Stimulated activated memory B cell treated with anti-CD40 and anti-IgM and Interleukin-4, amounts not matched to agents 10 μg/mL and 1 μg/mL and 100 μg/mL, for 72 hours (primary cell): ENCODE data around the gene HIF1A.
"Not testable (repeated sequence)": the region's sequence is repeated elsewhere in the genome, so short reads cannot be mapped to it uniquely, and the experiment has no call there.

Source experiments
- ATAC-seq: fragments of 150-1000 bp; cut with Tn5 transposase; 2 replicates; pipeline ENCODE4 v1.10.0; 2021
- H3K27ac Mint-ChIP-seq: one replicate; pipeline ENCODE4 v1.8.0; 2022; ENCODE audit warnings: mild to moderate bottlenecking, mixed read lengths
- H3K27me3 Mint-ChIP-seq: one replicate; pipeline ENCODE4 v1.8.0; 2022; ENCODE audit warnings: mixed read lengths
- H3K36me3 Mint-ChIP-seq: one replicate; pipeline ENCODE4 v1.8.0; 2022; ENCODE audit warnings: mixed read lengths
- H3K4me1 Mint-ChIP-seq: one replicate; pipeline ENCODE4 v1.8.0; 2022; ENCODE audit warnings: mixed read lengths
- H3K4me3 Mint-ChIP-seq: one replicate; pipeline ENCODE4 v1.8.0; 2022; ENCODE audit warnings: mild to moderate bottlenecking, moderate library complexity, mixed read lengths
- H3K9me3 Mint-ChIP-seq: one replicate; pipeline ENCODE4 v1.8.0; 2022; ENCODE audit warnings: mixed read lengths

HIF1A gene

GRCh38 chr14:61695695-61696527, 598 bp downstream of the HIF1A start:
- Mint-ChIP-seq H3K4me3 (peak overlapping the region; percentile 93), H3K4me1 (peaks cover 34% of the 10 kb centered on the region), H3K27ac (peak overlapping the region; percentile 91), H3K27me3 (no peaks in the 10 kb centered on the region), H3K36me3 (peaks cover 14% of the 10 kb centered on the region), H3K9me3 (no peaks in the 10 kb centered on the region)
- peak; percentile 34 for ATAC-seq

- no peaks in the 10 kb centered on the region for H3K9me3 Mint-ChIP-seq
- no peak for ATAC-seq
- peak overlapping the region; percentile 93 for H3K4me3 Mint-ChIP-seq
- peak overlapping the region; percentile 91 for H3K27ac Mint-ChIP-seq
- peaks cover 35% of the 10 kb centered on the region for H3K4me1 Mint-ChIP-seq
- H3K27me3 Mint-ChIP-seq = no peaks in the 10 kb centered on the region
- peaks cover 15% of the 10 kb centered on the region for H3K36me3 Mint-ChIP-seq
These were observed 1.5 kb downstream of the HIF1A start for GRCh38 chr14:61696753-61697318.

GRCh38 chr14:61698206-61698980, 3.1 kb downstream of the HIF1A start:
- no peak overlapping the region for H3K27ac Mint-ChIP-seq
- H3K4me3 Mint-ChIP-seq = peak overlapping the region; percentile 93
- no peaks in the 10 kb centered on the region for H3K9me3 Mint-ChIP-seq
- H3K36me3 Mint-ChIP-seq = peaks cover 15% of the 10 kb centered on the region
- H3K4me1 Mint-ChIP-seq = peaks cover 43% of the 10 kb centered on the region
- H3K27me3 Mint-ChIP-seq = no peaks in the 10 kb centered on the region
- no peak for ATAC-seq

- H3K27me3 Mint-ChIP-seq = no peaks in the 10 kb centered on the region
These were observed 3.7 kb downstream of the HIF1A start for GRCh38 chr14:61699027-61699426.

GRCh38 chr14:61700104-61700886, 5.0 kb downstream of the HIF1A start:
- no peak for ATAC-seq
- peaks cover 55% of the 10 kb centered on the region for H3K4me1 Mint-ChIP-seq
- H3K36me3 Mint-ChIP-seq = peaks cover 15% of the 10 kb centered on the region
- H3K4me3 Mint-ChIP-seq = peak overlapping the region; percentile 38
- H3K9me3 Mint-ChIP-seq = no peaks in the 10 kb centered on the region
- no peaks in the 10 kb centered on the region for H3K27me3 Mint-ChIP-seq
- H3K27ac Mint-ChIP-seq = peak overlapping the region; percentile 6

More at GRCh38 chr14:61699027-61699426, 3.7 kb downstream of the HIF1A start:
- Mint-ChIP-seq H3K9me3 (no peaks in the 10 kb centered on the region), H3K36me3 (peaks cover 15% of the 10 kb centered on the region), H3K4me3 (peak overlapping the region; percentile 93), H3K4me1 (peaks cover 49% of the 10 kb centered on the region), H3K27ac (no peak overlapping the region)
- no peak for ATAC-seq

DNA sequence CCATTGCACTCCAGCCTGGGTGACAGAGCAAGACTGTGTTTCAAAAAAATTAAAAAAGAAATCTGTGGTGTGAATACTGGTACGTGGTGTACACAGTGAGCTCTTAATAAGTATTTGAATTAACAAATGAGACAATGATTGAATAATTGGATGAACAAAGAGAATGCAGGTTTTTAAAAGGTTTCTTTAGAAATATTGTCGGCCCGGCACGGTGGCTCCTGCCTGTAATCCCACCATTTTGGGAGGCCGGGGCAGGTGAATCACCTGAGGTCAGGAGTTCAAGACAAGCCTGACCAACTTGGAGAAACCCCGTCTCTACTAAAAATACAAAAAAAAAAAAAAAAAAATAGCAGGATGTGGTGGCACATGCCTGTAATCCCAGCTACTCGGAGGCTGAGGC, 6.6 kb downstream of the HIF1A start:
- Mint-ChIP-seq H3K27me3 (no peaks in the 10 kb centered on the region), H3K4me3 (peak overlapping the region; percentile 39), H3K27ac (no peak overlapping the region), H3K36me3 (peaks cover 15% of the 10 kb centered on the region), H3K9me3 (no peaks in the 10 kb centered on the region), H3K4me1 (peaks cover 71% of the 10 kb centered on the region)
- no peak for ATAC-seq

DNA sequence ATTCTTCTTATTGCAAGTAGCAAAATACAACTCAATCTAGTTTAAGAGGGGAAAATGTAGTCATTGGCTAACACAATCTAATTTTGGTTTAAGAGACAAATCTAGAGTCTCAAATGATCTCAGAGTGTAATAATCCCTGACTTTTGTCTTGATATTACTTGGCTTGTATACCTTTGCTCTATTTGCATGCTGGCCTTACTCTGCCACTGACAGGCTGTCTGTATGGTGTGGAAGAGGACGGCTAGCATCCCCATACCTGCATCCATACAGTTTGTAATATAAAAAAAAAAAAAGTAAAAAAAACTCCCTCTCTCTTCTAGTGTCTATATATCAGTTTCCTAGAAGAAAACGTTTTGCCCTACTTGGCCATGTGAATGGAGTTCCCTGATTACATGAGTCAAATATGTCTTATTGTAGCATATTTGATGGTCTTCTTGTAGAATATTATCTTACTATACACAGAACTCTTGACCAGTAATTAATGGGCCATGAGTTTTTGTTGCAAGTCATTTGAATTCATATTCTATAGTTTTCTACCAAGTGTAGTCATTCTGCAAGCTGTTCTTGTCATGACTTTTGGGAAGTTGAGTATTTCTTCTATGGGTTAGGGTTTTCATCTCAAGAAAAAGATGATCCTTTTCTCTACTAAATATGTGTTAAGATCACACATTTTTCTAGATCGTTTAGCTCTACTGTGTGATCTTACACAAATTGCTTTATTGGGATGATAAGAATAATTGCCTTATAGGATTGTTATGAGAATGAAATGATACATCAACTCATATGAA, 8.2 kb downstream of the HIF1A start:
- Mint-ChIP-seq H3K27ac (no peak overlapping the region), H3K4me1 (peaks cover 62% of the 10 kb centered on the region), H3K4me3 (no peak overlapping the region), H3K27me3 (no peaks in the 10 kb centered on the region), H3K36me3 (peaks cover 16% of the 10 kb centered on the region), H3K9me3 (no peaks in the 10 kb centered on the region)
- no peak for ATAC-seq

- Mint-ChIP-seq H3K9me3 (no peaks in the 10 kb centered on the region), H3K4me3 (no peak overlapping the region), H3K36me3 (peaks cover 20% of the 10 kb centered on the region), H3K27me3 (no peaks in the 10 kb centered on the region), H3K27ac (no peak overlapping the region), H3K4me1 (peaks cover 59% of the 10 kb centered on the region)
- no peak for ATAC-seq
These were observed 9.2 kb downstream of the HIF1A start for GRCh38 chr14:61704554-61704953.

DNA sequence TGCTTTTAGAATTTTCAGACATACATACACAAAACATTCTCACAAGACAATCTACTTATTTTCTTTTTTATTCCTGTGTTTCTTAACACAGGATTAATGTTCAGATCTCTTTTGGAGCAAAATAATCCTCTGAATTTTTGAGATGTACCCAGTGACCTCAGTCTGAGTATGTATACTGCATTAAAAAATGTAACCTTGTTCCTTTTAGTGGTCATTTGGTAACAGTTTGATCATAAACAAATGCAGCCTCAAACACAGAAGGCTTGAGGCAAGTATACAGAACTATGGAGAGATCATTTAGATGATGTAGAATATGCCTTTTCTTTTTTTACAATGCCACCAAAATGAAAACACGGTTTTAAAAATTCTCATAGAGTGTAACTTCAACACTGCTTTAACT, 9.7 kb downstream of the HIF1A start:
- H3K27ac Mint-ChIP-seq = no peak overlapping the region
- no peak for ATAC-seq
- H3K4me3 Mint-ChIP-seq = no peak overlapping the region
- peaks cover 59% of the 10 kb centered on the region for H3K4me1 Mint-ChIP-seq
- no peaks in the 10 kb centered on the region for H3K9me3 Mint-ChIP-seq
- peaks cover 20% of the 10 kb centered on the region for H3K36me3 Mint-ChIP-seq
- no peaks in the 10 kb centered on the region for H3K27me3 Mint-ChIP-seq

- Mint-ChIP-seq H3K4me3 (no peak overlapping the region), H3K27ac (no peak overlapping the region), H3K4me1 (peaks cover 61% of the 10 kb centered on the region), H3K9me3 (no peaks in the 10 kb centered on the region), H3K27me3 (no peaks in the 10 kb centered on the region), H3K36me3 (peaks cover 12% of the 10 kb centered on the region)
- ATAC-seq = no peak
These were observed 10.9 kb downstream of the HIF1A start for GRCh38 chr14:61706096-61706690.

- Mint-ChIP-seq H3K4me1 (peaks cover 74% of the 10 kb centered on the region), H3K36me3 (peaks cover 12% of the 10 kb centered on the region)
- H3K9me3 Mint-ChIP-seq, H3K27me3 Mint-ChIP-seq, H3K27ac Mint-ChIP-seq, ATAC-seq, H3K4me3 Mint-ChIP-seq: not testable (repeated sequence)
These were observed 12.5 kb downstream of the HIF1A start for GRCh38 chr14:61707774-61708173.

DNA sequence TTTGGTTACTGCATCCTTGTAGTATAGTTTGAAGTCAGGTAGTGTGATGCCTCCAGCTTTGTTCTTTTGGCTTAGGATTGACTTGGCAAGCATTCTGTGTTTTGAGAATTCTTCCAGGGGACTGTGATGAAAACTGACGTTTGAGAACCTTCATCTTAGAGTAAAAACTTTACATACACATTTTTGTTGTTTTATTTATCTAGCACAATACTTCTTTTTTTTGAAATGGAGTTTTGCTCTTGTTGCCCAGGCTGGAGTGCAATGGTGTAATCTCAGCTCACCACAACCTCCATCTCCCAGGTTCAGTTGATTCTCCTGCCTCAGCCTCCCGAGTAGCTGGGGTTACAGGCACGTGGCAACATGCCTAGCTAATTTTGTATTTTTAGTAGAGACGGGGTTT, 13.4 kb downstream of the HIF1A start:
- Mint-ChIP-seq H3K36me3 (peaks cover 12% of the 10 kb centered on the region), H3K4me1 (peaks cover 74% of the 10 kb centered on the region)
- not testable (repeated sequence) for H3K9me3 Mint-ChIP-seq, ATAC-seq, H3K27ac Mint-ChIP-seq, H3K27me3 Mint-ChIP-seq, H3K4me3 Mint-ChIP-seq

DNA sequence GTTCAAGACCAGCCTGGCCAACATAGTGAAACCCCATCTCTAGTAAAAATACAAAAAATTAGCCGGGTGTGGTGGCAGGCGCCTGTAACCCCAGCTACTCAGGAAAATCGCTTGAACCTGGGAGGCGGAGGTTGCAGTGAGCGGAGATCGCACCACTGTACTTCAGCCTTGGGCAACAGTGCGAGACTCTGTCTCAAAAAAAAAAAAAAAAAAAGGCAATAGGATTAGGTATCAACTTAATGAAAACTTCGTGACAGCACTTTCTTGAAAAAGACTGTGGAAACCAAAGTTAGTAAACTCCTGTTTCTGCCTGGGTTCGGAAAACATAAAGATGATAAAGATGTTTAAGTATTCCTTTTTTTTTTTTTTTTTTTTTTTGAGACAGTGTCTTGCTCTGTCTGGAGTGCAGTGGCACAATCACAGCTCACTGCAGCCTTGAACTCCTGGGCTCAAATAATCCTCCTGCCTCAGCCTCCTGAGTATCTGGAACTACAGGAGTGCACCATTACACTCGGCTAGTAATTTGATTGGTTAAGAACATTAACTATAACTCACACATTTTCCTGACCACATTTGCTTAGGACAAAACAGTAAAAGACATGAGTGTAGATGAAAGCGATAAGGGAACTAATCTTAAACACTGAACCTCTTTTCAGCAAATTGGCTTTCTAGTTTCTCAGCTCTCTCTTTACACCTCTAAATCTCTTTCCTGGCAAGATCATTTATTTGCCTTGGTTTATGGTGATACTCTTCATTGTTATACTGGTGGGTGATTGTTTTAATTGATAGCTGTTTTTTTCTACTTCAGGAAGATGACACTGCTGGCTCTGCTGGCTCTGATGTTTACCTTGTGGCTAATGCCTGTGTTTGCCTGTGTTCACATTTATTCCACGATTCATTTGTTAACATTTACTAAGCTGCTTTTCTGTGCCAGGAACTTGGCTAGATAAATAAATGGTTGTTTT, 15.8 kb downstream of the HIF1A start:
- no peaks in the 10 kb centered on the region for H3K9me3 Mint-ChIP-seq
- H3K36me3 Mint-ChIP-seq = peaks cover 12% of the 10 kb centered on the region
- peak overlapping the region; percentile 49 for H3K4me3 Mint-ChIP-seq
- no peak overlapping the region for H3K27ac Mint-ChIP-seq
- ATAC-seq = no peak
- no peaks in the 10 kb centered on the region for H3K27me3 Mint-ChIP-seq
- H3K4me1 Mint-ChIP-seq = peaks cover 73% of the 10 kb centered on the region
